ENCODE results near the gene ANO7. TPM values are rescaled to one million over a fixed set of nuclear protein-coding genes. Genes with fewer than 3 reads are reported as not detected.

Gene ANO7
- total and polyA plus RNA-seq, 2 of the 8 experiments (the other 6 are each of a cell fraction or from before 2014, with no cell fraction given), result 3.2 to 6.9 TPM

DNA sequence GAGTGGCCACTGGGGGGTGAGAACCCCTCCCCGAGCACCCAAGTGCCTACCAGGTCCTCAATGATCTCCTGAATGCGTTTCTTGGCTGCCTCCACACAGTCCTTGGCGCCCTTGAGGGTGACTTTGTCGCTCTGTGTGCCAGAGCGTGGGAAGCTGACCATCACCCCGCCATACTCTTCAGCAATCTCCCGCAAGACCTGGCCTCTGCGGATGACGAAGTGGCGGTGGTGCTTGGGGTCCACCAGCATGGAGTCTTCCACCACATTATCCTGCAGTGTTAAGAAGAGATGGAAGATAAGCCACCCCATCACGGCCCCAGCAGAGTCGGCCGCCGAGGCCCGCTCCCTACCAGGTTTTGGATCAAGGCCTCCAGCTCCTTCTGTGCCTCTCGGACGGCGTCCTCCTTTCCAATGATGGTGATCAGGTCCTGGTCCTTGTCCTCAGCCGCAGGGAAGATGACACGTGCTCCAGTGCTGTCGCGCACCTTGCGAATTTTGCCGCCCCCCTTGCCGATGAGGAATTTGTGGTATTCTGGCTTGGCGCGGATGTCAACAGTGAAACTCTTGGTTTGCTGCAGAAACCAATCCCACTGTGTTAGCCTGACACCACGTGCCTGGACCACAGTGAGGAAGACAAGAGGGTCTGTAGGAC, 51.2 kb downstream of the ANO7 start:
- Histone ChIP-seq H3K4ac (replicated peaks; ENCODE audit: insufficient read length, low read depth, low read length) (no peak overlapping the region), H2BK12ac (ENCODE audit: low read depth, low read length) (no peak overlapping the region), H3K18ac (ENCODE audit: extremely low read depth, low read length) (no peak overlapping the region), H3K4me3 (ENCODE audit: extremely low read depth in 1 of 4, insufficient read depth in 2 of 4, low read depth in 3 of 4, low read length in 4 of 4) (no peak overlapping the region), H4K91ac (replicated peaks; ENCODE audit: insufficient read length, low read length) (no peak overlapping the region), H3K79me1 (ENCODE audit: low read depth, low read length) (no peaks in the 10 kb centered on the region; the same call in 1 of the 2 replicates), H2AFZ (ENCODE audit: low read length) (no peak overlapping the region), H4K8ac (ENCODE audit: extremely low read depth, insufficient read depth, low read length) (no peak overlapping the region), H2BK15ac (ENCODE audit: low read length) (no peak overlapping the region), H2AK5ac (ENCODE audit: low read depth, low read length) (no peak overlapping the region), H4K5ac (ENCODE audit: insufficient read length, low read depth, low read length) (no peak overlapping the region), H3K14ac (ENCODE audit: insufficient read length) (no peak overlapping the region), H2BK5ac (ENCODE audit: low read depth, low read length) (no peak overlapping the region), H3K4me1 (replicated peaks in 1 of 4; ENCODE audit: control insufficient read depth in 3 of 4, insufficient read depth in 4 of 4, low read length in 3 of 4) (no peaks in the 10 kb centered on the region), H3K27ac (ENCODE audit: low read depth, low read length) (no peak overlapping the region), H3K9me3 (ENCODE audit: insufficient read depth in 2 of 2, low read depth in 1 of 2, low read length in 1 of 2) (no peaks in the 10 kb centered on the region), H3K79me2 (ENCODE audit: control insufficient read depth in 1 of 2, insufficient read depth in 2 of 2, low read length in 2 of 2) (no peaks in the 10 kb centered on the region), H3K23me2 (ENCODE audit: low read depth, low read length) (no peaks in the 10 kb centered on the region), H3K56ac (replicated peaks; ENCODE audit: insufficient read length, low read depth, low read length) (no peak overlapping the region), H3K4me2 (ENCODE audit: insufficient read depth in 1 of 2, low read depth in 2 of 2, low read length in 2 of 2) (no peak overlapping the region), H3K36me3 (ENCODE audit: control insufficient read depth in 2 of 4, insufficient read depth in 4 of 4, low read length in 3 of 4) (peaks cover 42 to 97% (median 83%) of the 10 kb centered on the region in 4 experiments), H3K23ac (ENCODE audit: insufficient read length) (no peak overlapping the region), H3K9ac (replicated peaks in 1 of 4; ENCODE audit: extremely low read depth in 1 of 4, low read depth in 3 of 4, low read length in 3 of 4) (no peak overlapping the region), H3K27me3 (replicated peaks in 1 of 4; ENCODE audit: control insufficient read depth in 3 of 4, extremely low read depth in 1 of 4, insufficient read depth in 3 of 4, low read length in 3 of 4) (no peaks in the 10 kb centered on the region), H4K20me1 (replicated peaks in 1 of 2; ENCODE audit: control insufficient read depth in 1 of 2, insufficient read depth in 2 of 2, low read length in 2 of 2) (peaks cover 10 to 19% of the 10 kb centered on the region in 2 experiments), H2BK20ac (ENCODE audit: low read length) (no peak overlapping the region), H2BK120ac (replicated peaks; ENCODE audit: low read depth, low read length) (no peak overlapping the region)
- WGBS, 2 experiments (ENCODE audit: extremely low coverage in 1 of 2, insufficient coverage in 1 of 2, insufficient read length in 1 of 2, insufficient replicate concordance in 2 of 2, low coverage in 1 of 2, low lambda C conversion rate in 2 of 2, missing lambda C conversion rate in 1 of 2), result 90% methylated on average over 28 of the region's 28 CpGs; no CpG with 5 or more reads in 1 of the 2 experiments
- FAIRE-seq (no peak), DNase-seq (ENCODE audit: low read depth in 1 of 2, low spot score in 2 of 2) (no peak)
- POLR2A ChIA-PET (ENCODE audit: partially characterized antibody), result interaction anchor here (1.0 kb wide), 1 partner anchor 14 kb away, joined by 3 read pairs; no protein-coding TSS in a partner anchor
- TF ChIP-seq RFX5 (IDR thresholded peaks at IDR 0.05; ENCODE audit: borderline replicate concordance, low read depth, low read length), result no peak
- TF ChIP-seq EZH2 (IDR thresholded peaks at IDR 0.05; ENCODE audit: low read depth, low read length, severe bottlenecking), result no peak
- TF ChIP-seq KDM5A (IDR thresholded peaks at IDR 0.05; ENCODE audit: low read length), result no peak
- CTCF ChIA-PET (ENCODE audit: partially characterized antibody), result no interaction called here
